ENCODE data around the gene TDRD5.

TDRD5 gene

DNA sequence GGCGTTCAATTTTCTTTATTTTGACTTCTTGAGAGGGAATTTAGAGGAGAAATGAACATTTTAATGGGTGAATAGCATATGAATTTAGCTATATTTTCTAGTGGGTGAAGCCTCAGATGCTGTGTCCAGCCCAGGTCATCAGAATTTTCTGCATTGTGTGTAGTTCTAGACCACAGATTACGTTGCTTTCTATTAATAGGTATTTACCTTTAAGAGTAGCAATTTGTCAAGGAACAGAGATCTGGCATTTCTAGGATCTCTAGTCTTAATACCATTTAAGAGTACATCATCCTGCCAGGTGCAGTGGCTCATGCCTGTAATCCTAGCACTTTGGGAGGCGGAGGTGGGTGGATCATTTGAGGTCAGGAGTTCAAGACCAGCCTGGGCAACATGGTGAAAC is 20.7 kb downstream of the TDRD5 start:
- no peak overlapping the region for H3K9ac ChIP-seq (ENCODE audit: low read length)

GRCh38 chr1:179630719-179631118 is 39.1 kb downstream of the TDRD5 start:
- H4K20me1 ChIP-seq (ENCODE audit: insufficient read depth, low read length) = no peaks in the 10 kb centered on the region
- no peaks in the 10 kb centered on the region for H3K79me2 ChIP-seq (ENCODE audit: low read length)
- no peaks in the 10 kb centered on the region for H3K9me3 ChIP-seq (ENCODE audit: insufficient read depth, low read length)
- no peak overlapping the region for H2AFZ ChIP-seq (ENCODE audit: low read depth, low read length)
- no peak overlapping the region for H3K4me3 ChIP-seq (ENCODE audit: low read length)
- H3K4me1 ChIP-seq (ENCODE audit: low read length) = no peaks in the 10 kb centered on the region
- H3K4me2 ChIP-seq (ENCODE audit: low read length) = no peak overlapping the region
- peaks cover 3% of the 10 kb centered on the region; the same call in 1 of the 2 replicates for H3K27me3 ChIP-seq (ENCODE audit: low read depth, low read length)
- TF ChIP-seq EZH2phosphoT487 (IDR thresholded peaks at IDR 0.05; ENCODE audit: low read depth) = no peak
- no peak for TF ChIP-seq CTCF (IDR thresholded peaks at IDR 0.05; ENCODE audit: low read depth, low read length)
- H3K27ac ChIP-seq (ENCODE audit: low read length) = no peak overlapping the region
- no peaks in the 10 kb centered on the region for H3K36me3 ChIP-seq (replicated peaks; ENCODE audit: low read depth, low read length)
- no peak overlapping the region for H3K9ac ChIP-seq (ENCODE audit: low read length)

More for the DNA sequence above, 20.7 kb downstream of the TDRD5 start:
- Histone ChIP-seq H3K9me3 (ENCODE audit: insufficient read depth, low read length) (no peaks in the 10 kb centered on the region), H4K20me1 (ENCODE audit: insufficient read depth, low read length) (no peaks in the 10 kb centered on the region), H3K36me3 (replicated peaks; ENCODE audit: low read depth, low read length) (no peaks in the 10 kb centered on the region), H3K27ac (ENCODE audit: low read length) (no peak overlapping the region), H3K4me2 (ENCODE audit: low read length) (no peak overlapping the region), H3K79me2 (ENCODE audit: low read length) (no peaks in the 10 kb centered on the region), H3K4me3 (ENCODE audit: low read length) (no peak overlapping the region), H3K4me1 (ENCODE audit: low read length) (no peaks in the 10 kb centered on the region), H3K27me3 (ENCODE audit: low read depth, low read length) (peaks cover 23% of the 10 kb centered on the region), H2AFZ (ENCODE audit: low read depth, low read length) (no peak overlapping the region)
- TF ChIP-seq EZH2phosphoT487 (IDR thresholded peaks at IDR 0.05; ENCODE audit: low read depth) (no peak), CTCF (IDR thresholded peaks at IDR 0.05; ENCODE audit: low read depth, low read length) (no peak)

DNA sequence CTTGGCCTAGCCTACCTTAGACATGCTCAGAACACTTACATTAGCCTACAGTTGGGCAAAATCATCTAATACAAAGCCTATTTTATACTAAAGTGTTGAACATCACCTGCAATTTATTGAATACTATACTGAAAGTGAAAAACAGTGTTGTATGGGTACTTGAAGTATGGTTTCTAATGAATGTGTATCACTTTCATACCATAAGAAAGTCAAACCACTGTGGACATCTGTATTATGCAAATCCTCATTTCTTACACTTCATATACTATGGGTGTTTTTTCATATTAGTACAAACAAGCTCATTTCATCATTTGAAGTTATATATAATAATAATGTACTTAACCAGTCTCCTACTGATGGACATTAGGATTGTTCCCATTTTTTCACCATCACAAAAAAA is 41.2 kb downstream of the TDRD5 start:
- Histone ChIP-seq H3K9ac (ENCODE audit: low read length) (no peak overlapping the region), H3K9me3 (ENCODE audit: insufficient read depth, low read length) (no peaks in the 10 kb centered on the region), H3K27ac (ENCODE audit: low read length) (no peak overlapping the region), H3K27me3 (ENCODE audit: low read depth, low read length) (no peaks in the 10 kb centered on the region), H2AFZ (ENCODE audit: low read depth, low read length) (no peak overlapping the region), H3K79me2 (ENCODE audit: low read length) (no peaks in the 10 kb centered on the region), H3K4me1 (ENCODE audit: low read length) (no peaks in the 10 kb centered on the region), H3K4me2 (ENCODE audit: low read length) (no peak overlapping the region), H4K20me1 (ENCODE audit: insufficient read depth, low read length) (no peaks in the 10 kb centered on the region), H3K36me3 (replicated peaks; ENCODE audit: low read depth, low read length) (no peaks in the 10 kb centered on the region), H3K4me3 (ENCODE audit: low read length) (no peak overlapping the region)
- TF ChIP-seq CTCF (IDR thresholded peaks at IDR 0.05; ENCODE audit: low read depth, low read length) (no peak), EZH2phosphoT487 (IDR thresholded peaks at IDR 0.05; ENCODE audit: low read depth) (no peak)

GRCh38 chr1:179637211-179637860 is 45.7 kb downstream of the TDRD5 start:
- Histone ChIP-seq H2AFZ (ENCODE audit: low read depth, low read length) (no peak overlapping the region), H4K20me1 (ENCODE audit: insufficient read depth, low read length) (no peaks in the 10 kb centered on the region), H3K4me3 (ENCODE audit: low read length) (no peak overlapping the region), H3K36me3 (replicated peaks; ENCODE audit: low read depth, low read length) (no peaks in the 10 kb centered on the region), H3K27ac (ENCODE audit: low read length) (no peak overlapping the region), H3K79me2 (ENCODE audit: low read length) (no peaks in the 10 kb centered on the region), H3K27me3 (ENCODE audit: low read depth, low read length) (no peaks in the 10 kb centered on the region), H3K4me1 (ENCODE audit: low read length) (no peaks in the 10 kb centered on the region), H3K4me2 (ENCODE audit: low read length) (no peak overlapping the region), H3K9ac (ENCODE audit: low read length) (no peak overlapping the region), H3K9me3 (ENCODE audit: insufficient read depth, low read length) (no peaks in the 10 kb centered on the region)
- TF ChIP-seq CTCF (IDR thresholded peaks at IDR 0.05; ENCODE audit: low read depth, low read length) = no peak
- TF ChIP-seq EZH2phosphoT487 (IDR thresholded peaks at IDR 0.05; ENCODE audit: low read depth) = no peak

Measured in OCI-LY3 (cell line).